Measurements from ENCODE around the gene PTPRK.

- no peak for TF ChIP-seq CTCF (IDR thresholded peaks at IDR 0.05)
- no peak for TF ChIP-seq POLR2A (IDR thresholded peaks at IDR 0.05)
These were observed 363.9 kb downstream of the PTPRK start for GRCh38 chr6:128156321-128157111.
